ENCODE measurements around the gene ELAVL3. TPM values are rescaled to one million over a fixed set of nuclear protein-coding genes. Genes with fewer than 3 reads are reported as not detected.

Gene ELAVL3
- total RNA-seq, 2 donors from 2014 or later, result 0.57 to 1.5 TPM

GRCh38 chr19:11405846-11406643 lies 74.8 kb downstream of the ELAVL3 start:
- TF ChIP-seq POLR2A (IDR thresholded peaks at IDR 0.05), result no peak
- TF ChIP-seq CTCF (IDR thresholded peaks at IDR 0.05), result no peak
- TF ChIP-seq POLR2AphosphoS5 (IDR thresholded peaks at IDR 0.05), result no peak
- Histone ChIP-seq H3K4me3 (no peak overlapping the region), H3K36me3 (no peaks in the 10 kb centered on the region), H3K27me3 (replicated peaks; ENCODE audit: insufficient read depth) (no peaks in the 10 kb centered on the region), H3K27ac (no peak overlapping the region), H3K4me1 (replicated peaks) (no peaks in the 10 kb centered on the region), H3K9me3 (no peaks in the 10 kb centered on the region)
- 61% methylated on average over 44 of the region's 44 CpGs for WGBS
- intact Hi-C loops (cut with DNase I), result no loop called here
- DNase-seq (ENCODE audit: low spot score), result no peak

- H3K27ac ChIP-seq, result no peak overlapping the region
- no peak for TF ChIP-seq POLR2AphosphoS5 (IDR thresholded peaks at IDR 0.05)
- no peaks in the 10 kb centered on the region for H3K36me3 ChIP-seq
Observed at GRCh38 chr19:11404588-11405222, 76.1 kb downstream of the ELAVL3 start.

GRCh38 chr19:11401808-11402543 lies 78.9 kb downstream of the ELAVL3 start:
- Histone ChIP-seq H3K4me3 (no peak overlapping the region), H3K4me1 (replicated peaks) (no peaks in the 10 kb centered on the region), H3K27ac (no peak overlapping the region), H3K27me3 (replicated peaks; ENCODE audit: insufficient read depth) (no peaks in the 10 kb centered on the region), H3K9me3 (no peaks in the 10 kb centered on the region), H3K36me3 (no peaks in the 10 kb centered on the region)
- 86% methylated on average over 9 of the region's 9 CpGs for WGBS
- DNase-seq (ENCODE audit: low spot score), result no peak
- intact Hi-C loops (cut with DNase I), result no loop called here
- TF ChIP-seq CTCF (IDR thresholded peaks at IDR 0.05) (no peak), POLR2A (IDR thresholded peaks at IDR 0.05) (no peak), POLR2AphosphoS5 (IDR thresholded peaks at IDR 0.05) (no peak)

More at GRCh38 chr19:11404588-11405222, 76.1 kb downstream of the ELAVL3 start:
- Histone ChIP-seq H3K4me3 (no peak overlapping the region), H3K27me3 (replicated peaks; ENCODE audit: insufficient read depth) (no peaks in the 10 kb centered on the region), H3K9me3 (no peaks in the 10 kb centered on the region), H3K4me1 (replicated peaks) (no peaks in the 10 kb centered on the region)
- WGBS, result 69% methylated on average over 9 of the region's 9 CpGs
- DNase-seq (ENCODE audit: low spot score), result no peak
- intact Hi-C loops (cut with DNase I), result no loop called here

Small RNA genes within 50 kb of the gene (microRNA-seq; reads per million reads assigned to microRNA genes)
- not detected for gene MIR7974

Small RNA genes within 50 kb of the gene (small RNA-seq; reads per million reads assigned to genes)
- gene MIR7974 (0 to 0.81 reads per million in 2 donors), gene RF00019 (0 reads per million in 2 donors), gene RN7SL833P (0 to 0.19 reads per million in 2 donors)

Other genes starting within 250 kb of the ELAVL3 start
- not detected for gene ANGPTL8, start 241.4 kb downstream of the ELAVL3 start, total RNA-seq
- 10 to 100 TPM; 21.6 to 38.7 TPM for gene DOCK6, start 218.5 kb downstream of the ELAVL3 start, total RNA-seq
- 1 to 10 TPM in 1 of 2 donors, not detected in 1; 4.2 TPM for gene TSPAN16, start 184.9 kb downstream of the ELAVL3 start, total RNA-seq
- gene RAB3D, start 141.4 kb downstream of the ELAVL3 start, total RNA-seq, result 10 to 100 TPM; 33.9 to 81.2 TPM
- 100 to 1,000 TPM; 219 to 541 TPM for gene TMEM205, start 134.8 kb downstream of the ELAVL3 start, total RNA-seq
- gene CCDC159, start 134.5 kb downstream of the ELAVL3 start, total RNA-seq, result 10 to 100 TPM; 51.5 to 52.4 TPM
- gene PLPPR2, start 125.6 kb downstream of the ELAVL3 start, total RNA-seq, result 10 to 100 TPM; 33.9 to 86.1 TPM
- gene SWSAP1, start 106.4 kb downstream of the ELAVL3 start, total RNA-seq, result 1 to 10 TPM; 4.1 to 6.3 TPM
- 1 to 10 TPM; 6.8 to 8.1 TPM for gene EPOR, start 96.7 kb downstream of the ELAVL3 start, total RNA-seq
- 1 to 10 TPM; 5.1 to 8.6 TPM for gene RGL3, start 61.7 kb downstream of the ELAVL3 start, total RNA-seq
- gene ODAD3, start 45.9 kb downstream of the ELAVL3 start, total RNA-seq, result 1 to 10 TPM; 1.3 to 2.7 TPM
- gene PRKCSH, start 45.4 kb downstream of the ELAVL3 start, total RNA-seq, result 100 to 1,000 TPM; 229 to 238 TPM
- 10 to 100 TPM; 11.2 to 25.8 TPM for gene ZNF653, start 24.8 kb upstream of the ELAVL3 start, total RNA-seq
- gene ECSIT, start 48.1 kb upstream of the ELAVL3 start, total RNA-seq, result 10 to 100 TPM; 93.0 to 94.7 TPM
- gene CNN1, start 57.8 kb upstream of the ELAVL3 start, total RNA-seq, result 100 to 1,000 TPM; 426 to 525 TPM
- gene ELOF1, start 78.2 kb upstream of the ELAVL3 start, total RNA-seq, result 10 to 100 TPM; 47.8 to 57.5 TPM
- gene ACP5, start 96.6 kb upstream of the ELAVL3 start, total RNA-seq, result 10 to 100 TPM; 23.3 to 59.3 TPM
- gene ZNF627, start 116.4 kb upstream of the ELAVL3 start, total RNA-seq, result 10 to 100 TPM; 17.8 to 20.5 TPM